ENCODE data around the gene GALNT3.

DNA sequence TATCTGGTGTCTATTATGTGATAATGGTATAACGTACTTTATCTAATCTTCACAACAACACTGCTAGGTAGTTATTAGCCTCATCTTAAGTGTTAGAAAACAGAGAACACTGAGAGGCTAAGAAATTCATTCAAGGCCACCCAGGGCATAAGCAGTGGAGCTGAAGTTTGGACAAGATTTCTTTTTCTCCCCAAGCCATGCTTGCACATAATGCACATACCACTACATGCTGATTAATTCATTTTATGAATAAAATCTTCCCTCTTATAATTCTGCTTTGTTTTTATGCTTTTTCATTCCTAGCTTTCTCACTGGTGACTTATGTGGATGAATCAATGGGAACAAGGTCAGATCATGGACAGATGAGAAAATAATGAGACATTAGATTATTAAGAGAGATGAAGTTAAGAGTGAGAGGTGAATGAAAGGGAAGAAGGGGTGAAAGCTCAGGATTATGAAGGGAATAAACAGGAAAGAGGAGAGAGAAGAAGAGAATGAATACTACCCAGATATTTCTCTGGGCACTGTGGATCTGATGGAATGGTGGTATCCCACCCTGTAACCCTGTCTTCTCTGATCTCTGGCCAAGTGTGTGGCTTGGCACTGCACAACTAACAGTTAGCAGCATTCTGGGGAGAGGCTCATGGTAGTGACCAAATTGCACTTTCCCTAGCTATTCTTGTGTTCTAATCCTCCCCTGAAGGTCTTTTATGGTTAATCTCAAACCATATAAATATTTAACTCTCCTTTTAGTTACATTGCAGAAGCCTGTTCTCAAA lies 17.7 kb upstream of the GALNT3 start:
- TF ChIP-seq, protein P1, sequence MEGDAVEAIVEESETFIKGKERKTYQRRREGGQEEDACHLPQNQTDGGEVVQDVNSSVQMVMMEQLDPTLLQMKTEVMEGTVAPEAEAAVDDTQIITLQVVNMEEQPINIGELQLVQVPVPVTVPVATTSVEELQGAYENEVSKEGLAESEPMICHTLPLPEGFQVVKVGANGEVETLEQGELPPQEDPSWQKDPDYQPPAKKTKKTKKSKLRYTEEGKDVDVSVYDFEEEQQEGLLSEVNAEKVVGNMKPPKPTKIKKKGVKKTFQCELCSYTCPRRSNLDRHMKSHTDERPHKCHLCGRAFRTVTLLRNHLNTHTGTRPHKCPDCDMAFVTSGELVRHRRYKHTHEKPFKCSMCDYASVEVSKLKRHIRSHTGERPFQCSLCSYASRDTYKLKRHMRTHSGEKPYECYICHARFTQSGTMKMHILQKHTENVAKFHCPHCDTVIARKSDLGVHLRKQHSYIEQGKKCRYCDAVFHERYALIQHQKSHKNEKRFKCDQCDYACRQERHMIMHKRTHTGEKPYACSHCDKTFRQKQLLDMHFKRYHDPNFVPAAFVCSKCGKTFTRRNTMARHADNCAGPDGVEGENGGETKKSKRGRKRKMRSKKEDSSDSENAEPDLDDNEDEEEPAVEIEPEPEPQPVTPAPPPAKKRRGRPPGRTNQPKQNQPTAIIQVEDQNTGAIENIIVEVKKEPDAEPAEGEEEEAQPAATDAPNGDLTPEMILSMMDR (IDR thresholded peaks at IDR 0.05), result no peak
- TF ChIP-seq POLR2A (IDR thresholded peaks at IDR 0.05) (no peak), EP300 (IDR thresholded peaks at IDR 0.05) (no peak), POLR2AphosphoS5 (IDR thresholded peaks at IDR 0.05) (no peak)

All from sigmoid colon (tissue), 4 donors.